ENCODE measurements around the gene SNAP91.

SNAP91 gene

DNA sequence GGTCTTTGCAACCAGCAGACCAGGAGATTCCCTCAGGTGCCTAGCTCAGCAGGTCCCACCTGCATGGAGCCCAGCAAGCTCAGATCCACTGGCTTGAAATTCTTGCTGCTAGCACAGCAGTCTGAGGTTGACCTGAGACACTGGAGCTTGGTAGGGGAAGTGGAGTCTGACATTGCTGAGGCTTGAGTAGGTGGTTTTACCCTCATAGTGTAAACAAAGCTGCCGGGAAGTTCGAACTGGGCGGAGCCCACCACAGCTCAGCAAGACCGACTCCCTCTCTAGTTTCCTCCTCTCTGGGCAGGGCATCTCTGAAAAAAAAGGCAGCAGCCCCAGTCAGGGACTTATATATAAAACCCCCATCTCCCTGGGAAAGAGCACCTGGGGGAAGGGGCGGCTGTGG is 162.3 kb downstream of the SNAP91 start:
- no peak for DNase-seq (ENCODE audit: low read depth)

DNA sequence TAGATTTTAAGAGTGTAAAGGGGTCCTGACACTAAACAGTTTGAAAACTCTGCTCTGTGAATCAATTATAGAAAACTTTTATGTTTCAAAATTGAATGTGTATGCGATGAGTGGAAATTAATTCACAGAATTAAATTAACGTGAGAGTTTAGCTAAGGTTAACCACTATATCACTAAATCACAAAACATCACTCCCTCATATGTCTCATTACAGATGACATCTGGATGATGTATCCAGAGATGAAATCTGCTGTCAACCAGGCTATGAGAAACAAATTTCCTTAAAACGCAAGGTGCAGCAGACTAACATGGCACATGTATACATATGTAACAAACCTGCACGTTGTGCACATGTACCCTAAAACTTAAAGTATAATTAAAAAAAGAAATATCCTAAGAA is 169.2 kb downstream of the SNAP91 start:
- DNase-seq (ENCODE audit: low read depth): no peak

DNA sequence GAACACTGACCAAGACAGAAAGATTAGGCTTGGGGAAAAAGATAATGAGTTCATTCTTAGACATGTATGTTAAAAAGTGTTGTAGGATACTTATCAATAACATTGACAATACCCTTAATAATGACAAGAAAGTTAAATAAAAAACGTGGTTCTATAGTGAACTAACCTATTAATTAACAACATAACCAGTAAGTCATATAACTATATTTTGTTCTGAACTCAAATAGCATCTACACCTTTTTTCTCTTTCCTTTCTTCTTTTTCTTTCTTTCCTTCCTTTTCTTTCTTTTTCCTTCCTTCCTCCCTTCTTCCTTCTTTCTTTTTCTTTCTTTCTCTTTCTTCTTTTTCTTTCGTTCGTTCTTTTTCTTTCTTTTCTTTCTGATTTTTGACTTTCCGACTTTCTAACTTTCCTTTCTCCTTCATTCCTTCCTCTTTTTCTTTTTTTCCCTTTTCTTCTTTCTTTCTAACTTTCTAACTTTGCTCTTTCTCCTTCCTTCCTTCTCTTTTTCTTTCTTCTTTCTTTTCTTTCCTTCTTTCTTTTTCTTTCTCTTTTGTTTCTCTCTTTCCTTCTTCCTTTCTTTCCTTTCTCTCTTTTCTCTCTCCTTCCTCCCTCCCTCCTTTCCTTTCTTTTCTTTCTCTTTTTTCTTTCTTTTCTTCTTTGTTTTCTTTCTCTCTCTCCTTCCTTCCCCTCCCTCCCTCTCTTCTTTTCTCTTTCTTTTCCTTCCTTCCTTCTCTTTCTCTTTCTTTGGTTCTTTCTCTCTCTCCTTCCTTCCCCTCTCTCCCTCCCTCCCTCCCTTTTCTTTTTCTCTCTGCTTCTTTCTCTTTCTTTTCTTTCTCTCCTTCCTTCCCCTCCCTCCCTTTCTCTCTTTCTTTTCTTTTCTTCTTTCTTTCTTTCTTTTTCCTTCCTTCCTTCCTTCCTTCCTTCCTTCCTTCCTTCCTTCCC is 172.0 kb downstream of the SNAP91 start:
- DNase-seq (ENCODE audit: low read depth): no peak

DNA sequence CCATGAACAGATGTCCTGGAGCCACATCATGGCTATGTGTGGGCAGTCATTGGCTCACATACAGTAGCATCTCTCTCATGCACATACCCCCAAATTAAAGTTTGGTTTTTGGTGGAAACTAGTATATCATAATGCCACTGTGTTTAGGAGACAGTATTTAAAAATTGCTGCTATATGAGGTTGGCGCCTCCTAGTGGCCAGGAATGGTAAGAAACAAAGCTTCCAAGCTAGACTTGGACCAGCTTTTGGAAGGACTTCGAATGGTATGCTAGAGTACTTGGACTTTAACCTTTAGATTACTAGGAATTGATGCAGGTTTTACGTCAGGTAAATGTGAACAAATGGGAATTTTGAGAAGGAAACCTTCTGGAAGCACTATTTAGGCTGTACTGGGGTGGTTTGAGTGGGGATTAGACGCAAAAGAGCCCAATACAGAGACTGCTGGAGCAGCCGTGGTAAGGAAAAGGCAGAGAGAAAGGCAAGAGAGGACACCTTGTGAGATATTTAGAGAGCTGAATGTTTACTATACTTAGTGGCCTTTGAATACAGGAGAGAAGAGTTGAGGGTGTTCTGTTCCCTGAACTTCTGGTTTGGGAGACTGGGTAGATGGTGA is 172.8 kb downstream of the SNAP91 start:
- no peak for DNase-seq (ENCODE audit: low read depth)

DNA sequence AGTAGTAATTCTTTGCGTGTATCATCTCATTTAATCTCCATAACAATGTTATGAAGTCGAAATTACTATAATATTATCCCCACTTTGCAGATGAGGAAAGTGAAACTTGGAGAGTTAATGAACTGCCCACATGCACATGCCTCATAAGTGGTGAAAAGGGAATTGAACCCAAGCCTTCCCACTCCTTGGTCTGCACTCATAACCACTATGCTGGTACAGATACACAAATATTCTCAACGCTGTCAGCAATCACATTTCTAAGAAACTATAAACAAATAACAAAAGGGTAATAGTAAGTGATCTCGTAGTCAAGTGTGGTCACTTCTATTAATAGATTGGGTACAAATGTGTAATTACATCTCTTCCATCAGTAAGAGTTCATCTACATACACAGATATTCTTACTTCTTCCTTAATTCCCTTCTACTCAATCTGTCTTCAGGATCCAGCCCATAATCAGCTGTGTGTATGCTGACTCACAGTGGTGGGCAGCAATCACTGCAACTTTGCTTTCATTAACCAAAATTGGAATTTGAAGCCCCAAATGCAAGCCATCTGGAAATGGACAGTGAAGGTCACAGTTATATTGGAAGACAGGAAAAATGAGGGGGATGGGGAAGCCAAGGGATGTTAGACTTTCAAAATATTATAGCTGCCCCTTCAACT is 190.0 kb downstream of the SNAP91 start:
- no peak for DNase-seq (ENCODE audit: low read depth)

DNA sequence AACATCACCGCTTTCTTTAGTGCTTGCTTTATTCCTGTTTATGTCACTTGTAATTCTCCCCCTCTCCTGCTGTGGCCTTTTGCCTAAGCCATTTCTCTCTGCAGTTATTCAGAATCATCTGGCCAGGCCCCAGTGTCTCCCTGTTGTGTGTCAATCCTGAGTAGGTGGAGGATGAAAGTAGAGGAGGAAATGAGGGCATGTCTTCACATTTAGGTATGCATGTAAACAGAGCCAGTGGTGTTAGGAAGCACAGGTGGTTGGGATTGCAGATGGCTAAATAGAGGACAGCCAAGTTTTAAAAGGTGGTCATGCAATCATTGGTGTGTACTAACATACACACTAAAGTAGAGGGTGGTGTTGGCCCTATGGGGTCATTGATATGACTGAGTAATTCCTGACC is 191.4 kb downstream of the SNAP91 start:
- DNase-seq (ENCODE audit: low read depth): no peak

DNA sequence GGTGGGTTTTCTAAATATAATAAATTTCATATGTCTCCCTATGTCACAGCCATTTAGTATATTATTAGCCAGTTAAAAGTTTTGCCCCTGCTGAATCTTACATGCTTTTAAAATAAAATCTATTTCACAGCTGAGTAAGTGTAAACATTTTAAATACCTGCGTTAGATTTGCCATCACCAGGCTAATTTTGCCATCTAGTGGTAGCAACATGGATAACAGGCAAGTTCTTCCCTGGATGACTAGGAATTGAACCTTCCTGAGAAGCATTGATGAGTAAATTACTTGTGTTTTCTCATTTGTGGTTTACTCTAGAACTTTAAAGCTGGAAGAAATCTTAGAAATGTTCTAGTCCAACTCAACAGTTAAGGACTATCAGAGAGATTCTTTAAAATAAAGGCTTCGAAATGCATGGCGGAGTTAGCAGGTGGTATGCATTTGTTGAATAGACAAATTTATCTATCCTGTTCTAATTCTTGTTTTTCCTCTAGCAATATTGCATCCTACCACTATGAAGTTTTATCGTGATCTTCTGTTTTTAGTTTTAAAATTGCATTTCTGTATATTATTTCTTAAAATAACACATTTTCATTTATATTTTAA is 193.9 kb downstream of the SNAP91 start:
- no peak for DNase-seq (ENCODE audit: low read depth)

DNA sequence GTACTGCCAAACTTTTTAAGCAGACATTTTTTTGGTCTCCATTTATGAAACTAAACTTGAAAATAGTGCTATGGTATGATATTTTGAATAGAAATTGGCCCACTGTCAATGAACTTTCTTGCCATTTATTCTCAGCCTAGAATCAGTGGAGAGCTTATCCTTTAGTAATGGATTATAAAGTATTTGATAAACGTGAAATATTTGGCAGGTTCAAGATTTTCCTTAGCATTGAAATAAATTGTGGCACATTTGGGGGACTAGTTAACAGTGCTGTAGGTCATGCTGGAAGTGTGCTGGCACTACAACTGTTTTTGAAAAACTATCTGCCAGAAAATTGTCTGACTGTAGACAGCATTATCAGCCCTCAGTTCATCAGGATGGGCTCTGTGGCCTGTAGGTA is 194.4 kb downstream of the SNAP91 start:
- DNase-seq (ENCODE audit: low read depth): no peak

DNA sequence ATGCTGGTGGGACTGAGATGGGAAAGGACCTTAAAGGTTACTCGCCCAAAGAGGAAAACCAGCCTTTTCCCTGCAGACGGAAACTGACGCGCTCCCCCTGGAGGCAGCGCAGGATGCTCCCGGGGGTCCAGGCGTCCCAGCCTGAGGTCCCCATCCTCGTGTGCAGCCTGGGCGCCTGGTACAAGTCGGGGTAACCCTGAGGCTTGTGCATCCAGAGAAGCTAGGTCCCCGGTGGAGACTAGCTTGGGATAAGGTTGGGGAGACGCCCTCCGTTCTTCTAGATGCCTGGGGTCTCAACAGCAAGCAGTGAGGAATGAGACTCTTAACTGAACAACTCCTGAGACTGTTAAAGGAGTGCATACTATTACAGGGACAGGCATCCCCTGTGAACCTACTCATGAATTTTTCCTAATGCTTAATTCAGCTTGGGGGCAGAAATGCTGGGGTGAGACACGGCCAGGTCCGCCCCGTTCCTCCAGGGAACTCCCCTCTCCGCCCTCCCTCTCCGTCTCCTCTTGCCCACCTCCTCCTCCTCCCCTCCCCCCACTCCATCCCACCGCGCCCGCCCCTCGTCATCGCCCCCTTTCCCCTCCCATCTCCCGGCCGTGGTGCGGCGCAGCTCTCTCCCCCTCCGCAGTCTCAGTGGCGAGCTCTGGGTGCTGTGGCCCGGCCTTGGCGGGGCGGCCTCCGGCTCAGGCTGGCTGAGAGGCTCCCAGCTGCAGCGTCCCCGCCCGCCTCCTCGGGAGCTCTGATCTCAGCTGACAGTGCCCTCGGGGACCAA is 196.8 kb downstream of the SNAP91 start, which contains the start of gene PRSS35:
Gene PRSS35 (plus strand): TSS at position 634 of the 781 bp plus-strand sequence. CDS start 10,908 bp downstream, outside the sequence.
- DNase-seq (ENCODE audit: low read depth): no peak

DNA sequence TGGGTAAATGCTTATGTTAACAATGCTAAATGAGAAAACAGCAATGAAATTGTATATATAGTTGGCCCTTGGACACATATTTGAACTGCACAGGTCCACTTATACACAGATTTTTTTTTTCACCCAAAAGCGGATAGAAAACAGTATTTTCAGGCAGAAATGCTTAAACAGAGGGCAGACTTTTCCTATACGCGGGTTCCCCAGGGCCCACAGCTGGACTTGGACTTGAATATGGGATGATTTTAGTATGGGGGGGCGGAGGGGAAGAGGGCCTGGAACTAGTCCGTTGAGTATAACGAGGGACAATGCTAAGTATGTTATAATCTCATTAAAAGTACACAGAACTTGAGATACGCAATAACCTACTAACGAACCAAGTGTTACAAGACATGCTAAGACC is 197.6 kb downstream of the SNAP91 start:
- no peak for DNase-seq (ENCODE audit: low read depth)

DNA sequence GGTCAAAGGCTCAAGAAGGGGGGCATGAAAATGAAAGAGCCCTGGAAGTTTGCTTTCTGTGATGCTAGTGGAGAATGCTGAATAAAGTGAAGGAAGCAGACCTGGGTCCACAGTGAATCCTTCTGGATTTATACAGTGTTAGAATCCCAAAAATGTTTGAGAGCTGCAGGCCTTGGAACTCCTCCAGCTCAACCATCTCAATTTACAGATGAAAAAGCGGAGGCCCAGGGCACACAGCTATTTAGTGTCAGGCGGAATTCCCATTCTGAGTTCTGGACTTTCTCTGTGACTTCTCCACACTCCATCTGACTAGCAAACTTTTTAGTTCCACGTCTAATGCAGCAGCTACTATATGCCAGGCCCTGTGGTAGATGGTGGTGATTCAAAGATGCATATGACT is 198.1 kb downstream of the SNAP91 start:
- DNase-seq (ENCODE audit: low read depth): no peak

DNA sequence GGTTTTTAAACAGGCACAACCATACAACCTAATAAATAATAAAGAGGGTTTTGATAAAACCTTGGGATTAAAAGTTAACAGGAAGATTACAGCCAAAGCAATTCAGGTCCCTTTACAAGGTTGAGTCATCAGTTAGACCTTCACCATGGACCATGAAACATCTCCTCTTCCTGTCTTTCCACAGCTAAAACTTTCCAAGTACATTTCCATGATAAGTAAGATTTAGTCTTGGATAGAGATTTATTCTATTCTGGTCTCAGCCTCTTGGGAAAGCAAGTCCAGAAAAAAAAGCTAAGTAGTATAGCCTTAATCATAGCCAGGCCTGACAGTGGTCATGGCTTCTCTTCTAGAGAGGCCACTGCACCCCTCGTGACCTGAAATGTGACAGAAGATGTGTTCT is 199.5 kb downstream of the SNAP91 start:
- DNase-seq (ENCODE audit: low read depth): no peak

DNA sequence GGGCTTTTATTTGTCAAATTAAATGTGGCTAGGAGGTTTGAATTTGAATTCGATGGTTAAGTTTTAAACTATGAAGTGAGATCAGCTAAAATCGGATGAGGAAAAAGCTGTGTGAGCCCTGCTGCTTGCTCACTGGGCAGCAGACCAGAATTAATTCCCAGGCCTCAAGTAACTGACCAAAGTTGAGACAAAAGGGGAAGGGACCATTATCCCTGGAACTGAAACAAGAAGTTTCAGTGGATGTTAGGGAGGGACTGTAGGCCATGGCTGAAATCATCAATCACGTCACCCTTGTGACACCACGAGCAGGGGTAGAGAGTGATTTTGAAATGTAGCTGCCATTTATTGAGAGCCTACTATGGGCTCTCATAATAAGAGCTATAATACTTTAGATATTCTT is 203.5 kb downstream of the SNAP91 start:
- no peak for DNase-seq (ENCODE audit: low read depth)
